Left forelimb (tissue), 1 donor: ENCODE measurements around the gene VAMP1.
"Not testable (repeated sequence)": the region's sequence is repeated elsewhere in the genome, so short reads cannot be mapped to it uniquely, and the experiment has no call there.

ENCODE experiments used
- DNase-seq: peaks from one replicate; pipeline ENCODE4 v3.0.0-alpha.2; 2018; ENCODE audit warnings: low spot score

Gene VAMP1

GRCh38 chr12:6469609-6470374 lies 685 bp downstream of the VAMP1 start:
- DNase-seq, result no peak

GRCh38 chr12:6469092-6469491 lies 1.4 kb downstream of the VAMP1 start:
- DNase-seq, result no peak

- DNase-seq, result no peak
Observed at GRCh38 chr12:6468283-6468575, 2.2 kb downstream of the VAMP1 start.

- not testable (repeated sequence) for DNase-seq
Observed at GRCh38 chr12:6467571-6468282, 2.8 kb downstream of the VAMP1 start.

- DNase-seq, result not testable (repeated sequence)
Observed at GRCh38 chr12:6466751-6467150, 3.7 kb downstream of the VAMP1 start.

- DNase-seq, result no peak
Observed at GRCh38 chr12:6466184-6466573, 4.3 kb downstream of the VAMP1 start.

GRCh38 chr12:6465467-6466183 lies 4.9 kb downstream of the VAMP1 start:
- DNase-seq, result no peak

GRCh38 chr12:6464531-6464930 lies 5.9 kb downstream of the VAMP1 start:
- DNase-seq, result no peak

- no peak for DNase-seq
Observed at GRCh38 chr12:6463858-6464257, 6.6 kb downstream of the VAMP1 start.

- DNase-seq, result no peak
Observed at GRCh38 chr12:6463216-6463615, 7.3 kb downstream of the VAMP1 start.

- DNase-seq, result no peak
Observed at GRCh38 chr12:6462234-6462995, 8.1 kb downstream of the VAMP1 start.

GRCh38 chr12:6461401-6462233 lies 8.9 kb downstream of the VAMP1 start:
- DNase-seq, result no peak

GRCh38 chr12:6460751-6461371 lies 9.6 kb downstream of the VAMP1 start:
- DNase-seq, result no peak

- DNase-seq, result no peak
Observed at GRCh38 chr12:6459004-6459337, 11.5 kb downstream of the VAMP1 start.

- no peak for DNase-seq
Observed at GRCh38 chr12:6458281-6459003, 12.0 kb downstream of the VAMP1 start.

GRCh38 chr12:6457220-6457945 lies 13.1 kb downstream of the VAMP1 start:
- no peak for DNase-seq

- DNase-seq, result no peak
Observed at GRCh38 chr12:6452944-6453630, 17.4 kb downstream of the VAMP1 start.

GRCh38 chr12:6452245-6452943 lies 18.1 kb downstream of the VAMP1 start:
- DNase-seq, result no peak
